CD4-positive, alpha-beta T cell (primary cell): ENCODE measurements around the gene BPIFB1. TPM values are rescaled to one million over a fixed set of nuclear protein-coding genes. Genes with fewer than 3 reads are reported as not detected.

Source experiments
- ATAC-seq: fragments of 200-7000 bp; cut with Tn5 transposase; one replicate; pipeline ENCODE4 v1.10.0; 2022; ENCODE audit warnings: mild to moderate bottlenecking; ENCODE audit not compliant: poor library complexity
- CTCF ChIA-PET: fragments of 350-600 bp; sonication (Branson Sonifier 250); formaldehyde crosslinking; loops from one replicate; lab custom pipeline; 2021; ENCODE audit warnings: antibody characterized with exemption, inconsistent platforms; lab: Charles Lee
- POLR2A ChIA-PET: fragments of 350-600 bp; sonication (Branson Sonifier 250); formaldehyde crosslinking; loops from one replicate; lab custom pipeline; 2021; ENCODE audit warnings: antibody characterized with exemption, inconsistent platforms; lab: Charles Lee
- DNase-seq, 14 experiments: peaks; one replicate each; pipeline ENCODE4 v3.0.0-alpha.2; 2013 to 2020; ENCODE audit warnings: mixed read lengths in 2 of 14
- H3K27ac ChIP-seq, 2 donors: one replicate each; pipeline versions ENCODE4 v1.5.1 to v1.7.0; 2013; ENCODE audit warnings: low read length in 2 of 2, low read depth in 1 of 2, mild to moderate bottlenecking in 1 of 2
- H3K27me3 ChIP-seq, 2 experiments: 1 replicate in 1 of 2; 2 replicates in 1 of 2; pipeline versions ENCODE4 v1.6.1 to v1.7.0; 2013; ENCODE audit warnings: low read length in 2 of 2, control low read depth in 1 of 2, mild to moderate bottlenecking in 1 of 2, moderate library complexity in 1 of 2; ENCODE audit not compliant: insufficient read depth in 2 of 2, control insufficient read depth in 1 of 2
- H3K36me3 ChIP-seq: one replicate; pipeline ENCODE4 v1.6.1; 2013; ENCODE audit warnings: low read length, control low read depth; ENCODE audit not compliant: insufficient read depth
- H3K4me1 ChIP-seq: one replicate; pipeline ENCODE4 v1.6.1; 2013; ENCODE audit warnings: low read length, control low read depth; ENCODE audit not compliant: insufficient read depth
- H3K4me3 ChIP-seq: one replicate; pipeline ENCODE4 v1.5.1; 2013; ENCODE audit warnings: mild to moderate bottlenecking, low read length, moderate library complexity
- H3K9me3 ChIP-seq, 2 experiments: 1 replicate in 1 of 2; 2 replicates in 1 of 2; pipeline versions ENCODE4 v1.6.1 to v1.7.0; 2013; ENCODE audit warnings: low read length in 2 of 2, mild to moderate bottlenecking in 2 of 2, control low read depth in 1 of 2, moderate library complexity in 1 of 2; ENCODE audit not compliant: control insufficient read depth in 1 of 2, insufficient read depth in 1 of 2
- H3K27ac Mint-ChIP-seq: one replicate; pipeline ENCODE4 v1.8.0; 2020; ENCODE audit warnings: mixed read lengths
- H3K27me3 Mint-ChIP-seq: one replicate; pipeline ENCODE4 v1.8.0; 2021; ENCODE audit warnings: mixed read lengths
- H3K36me3 Mint-ChIP-seq: one replicate; pipeline ENCODE4 v1.8.0; 2021; ENCODE audit warnings: low read depth, mixed read lengths
- H3K4me1 Mint-ChIP-seq: one replicate; pipeline ENCODE4 v1.8.0; 2021; ENCODE audit warnings: low read depth, mixed read lengths
- H3K4me3 Mint-ChIP-seq: one replicate; pipeline ENCODE4 v1.8.0; 2020; ENCODE audit warnings: mild to moderate bottlenecking, mixed read lengths
- H3K9me3 Mint-ChIP-seq: one replicate; pipeline ENCODE4 v1.8.0; 2020; ENCODE audit warnings: mixed read lengths
- intact Hi-C, 2 experiments: fragments of 100-400 bp; cut with DNase I in 1 of 2; cut with micrococcal nuclease in 1 of 2; formaldehyde crosslinking; loops; one replicate each; pipeline versions ENCODE4 v1.15.1 to v1.9.0; 2023 to 2025; cut with DNase I, micrococcal nuclease
- total RNA-seq, 174 experiments: library from RNA in 2 of 174; stranded (reverse) in 2 of 174; gene quantifications; one replicate each; pipeline ENCODE4 v1.2.3 and lab custom pipeline; 2021 to 2026
- TF ChIP-seq, protein P1 (sequence below): fragments of 200-600 bp; IDR thresholded peaks from one replicate; pipeline ENCODE4 v1.8.0; 2022; ENCODE audit warnings: antibody characterized with exemption, mild to moderate bottlenecking

BPIFB1 gene
- total RNA-seq, 2 experiments from 2014 or later = not detected

DNA sequence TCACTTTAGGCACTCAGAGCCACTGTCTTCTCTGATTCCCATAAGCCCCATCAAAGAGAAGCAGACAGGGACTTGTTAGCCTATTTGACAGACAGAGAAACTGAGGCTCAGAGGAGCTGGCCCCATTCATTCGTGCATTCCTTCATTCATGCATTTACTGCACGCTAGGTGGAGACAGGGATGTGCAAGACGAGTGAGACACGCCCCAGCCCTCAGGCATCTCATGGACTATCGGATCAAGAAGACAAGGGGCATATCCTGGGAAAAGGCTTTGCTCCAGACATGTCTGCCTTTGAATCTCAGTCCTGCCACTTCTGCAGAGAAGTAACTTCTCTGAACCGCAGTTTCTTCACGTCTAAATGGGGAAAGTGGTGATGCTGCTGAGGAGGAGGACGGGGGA lies 54.1 kb downstream of the BPIFB1 start:
- no peaks in the 10 kb centered on the region for H3K27me3 Mint-ChIP-seq
- ChIA-PET CTCF (no interaction called here), POLR2A (no interaction called here)
- no peak for ATAC-seq
- H3K27ac Mint-ChIP-seq = no peak overlapping the region
- intact Hi-C loops = no loop called here
- H3K9me3 Mint-ChIP-seq = no peaks in the 10 kb centered on the region
- TF ChIP-seq, protein P1, sequence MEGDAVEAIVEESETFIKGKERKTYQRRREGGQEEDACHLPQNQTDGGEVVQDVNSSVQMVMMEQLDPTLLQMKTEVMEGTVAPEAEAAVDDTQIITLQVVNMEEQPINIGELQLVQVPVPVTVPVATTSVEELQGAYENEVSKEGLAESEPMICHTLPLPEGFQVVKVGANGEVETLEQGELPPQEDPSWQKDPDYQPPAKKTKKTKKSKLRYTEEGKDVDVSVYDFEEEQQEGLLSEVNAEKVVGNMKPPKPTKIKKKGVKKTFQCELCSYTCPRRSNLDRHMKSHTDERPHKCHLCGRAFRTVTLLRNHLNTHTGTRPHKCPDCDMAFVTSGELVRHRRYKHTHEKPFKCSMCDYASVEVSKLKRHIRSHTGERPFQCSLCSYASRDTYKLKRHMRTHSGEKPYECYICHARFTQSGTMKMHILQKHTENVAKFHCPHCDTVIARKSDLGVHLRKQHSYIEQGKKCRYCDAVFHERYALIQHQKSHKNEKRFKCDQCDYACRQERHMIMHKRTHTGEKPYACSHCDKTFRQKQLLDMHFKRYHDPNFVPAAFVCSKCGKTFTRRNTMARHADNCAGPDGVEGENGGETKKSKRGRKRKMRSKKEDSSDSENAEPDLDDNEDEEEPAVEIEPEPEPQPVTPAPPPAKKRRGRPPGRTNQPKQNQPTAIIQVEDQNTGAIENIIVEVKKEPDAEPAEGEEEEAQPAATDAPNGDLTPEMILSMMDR = no peak
- H3K4me1 Mint-ChIP-seq = no peaks in the 10 kb centered on the region
- Histone ChIP-seq H3K4me1 (no peaks in the 10 kb centered on the region), H3K9me3 (no peaks in the 10 kb centered on the region), H3K36me3 (no peaks in the 10 kb centered on the region), H3K4me3 (no peak overlapping the region), H3K27ac (no peak overlapping the region), H3K27me3 (no peaks in the 10 kb centered on the region)
- H3K4me3 Mint-ChIP-seq = no peak overlapping the region
- H3K36me3 Mint-ChIP-seq = no peaks in the 10 kb centered on the region
- DNase-seq = no peak

DNA sequence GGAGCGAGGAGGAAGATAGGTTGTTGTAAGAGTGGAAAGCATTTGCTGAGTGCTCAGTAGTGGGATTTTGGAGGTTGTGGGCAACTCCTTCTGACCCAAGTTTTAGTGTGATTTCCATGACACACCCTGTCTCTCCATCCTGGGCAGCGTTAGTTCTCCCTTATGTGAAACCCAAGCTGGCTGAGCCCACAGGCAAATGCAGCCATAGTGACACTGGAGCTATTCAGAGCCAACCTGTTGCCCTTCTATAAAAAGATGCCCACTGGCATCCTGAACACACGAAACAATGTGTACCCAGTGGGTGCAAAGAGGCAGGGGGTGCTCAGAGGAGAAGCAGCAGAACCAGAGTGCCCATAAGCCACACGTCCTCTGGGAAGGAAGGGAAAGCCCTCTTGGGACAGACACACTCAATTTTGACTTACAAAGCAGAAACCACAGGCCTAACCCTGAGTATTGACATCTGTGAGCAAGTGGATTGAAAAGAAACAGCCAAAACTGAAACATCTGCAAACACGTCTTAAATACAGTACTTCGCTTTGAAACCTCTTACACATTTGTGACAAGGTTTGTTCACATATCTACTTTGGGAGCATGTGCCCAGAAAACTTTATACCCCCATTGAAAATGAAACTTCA lies 54.6 kb downstream of the BPIFB1 start:
- TF ChIP-seq, protein P1 = no peak
- no peaks in the 10 kb centered on the region for H3K27me3 ChIP-seq
- H3K36me3 Mint-ChIP-seq = no peaks in the 10 kb centered on the region
- H3K4me3 ChIP-seq = no peak overlapping the region
- no peak overlapping the region for H3K27ac ChIP-seq
- DNase-seq = no peak
- CTCF ChIA-PET = no interaction called here
- intact Hi-C loops = no loop called here
- H3K4me1 Mint-ChIP-seq = no peaks in the 10 kb centered on the region
- no peaks in the 10 kb centered on the region for H3K27me3 Mint-ChIP-seq
- no peak for ATAC-seq
- H3K4me1 ChIP-seq = no peaks in the 10 kb centered on the region
- no peaks in the 10 kb centered on the region for H3K9me3 Mint-ChIP-seq
- H3K36me3 ChIP-seq = no peaks in the 10 kb centered on the region
- H3K9me3 ChIP-seq = no peaks in the 10 kb centered on the region
- POLR2A ChIA-PET = no interaction called here
- no peak overlapping the region for H3K27ac Mint-ChIP-seq
- no peak overlapping the region for H3K4me3 Mint-ChIP-seq

DNA sequence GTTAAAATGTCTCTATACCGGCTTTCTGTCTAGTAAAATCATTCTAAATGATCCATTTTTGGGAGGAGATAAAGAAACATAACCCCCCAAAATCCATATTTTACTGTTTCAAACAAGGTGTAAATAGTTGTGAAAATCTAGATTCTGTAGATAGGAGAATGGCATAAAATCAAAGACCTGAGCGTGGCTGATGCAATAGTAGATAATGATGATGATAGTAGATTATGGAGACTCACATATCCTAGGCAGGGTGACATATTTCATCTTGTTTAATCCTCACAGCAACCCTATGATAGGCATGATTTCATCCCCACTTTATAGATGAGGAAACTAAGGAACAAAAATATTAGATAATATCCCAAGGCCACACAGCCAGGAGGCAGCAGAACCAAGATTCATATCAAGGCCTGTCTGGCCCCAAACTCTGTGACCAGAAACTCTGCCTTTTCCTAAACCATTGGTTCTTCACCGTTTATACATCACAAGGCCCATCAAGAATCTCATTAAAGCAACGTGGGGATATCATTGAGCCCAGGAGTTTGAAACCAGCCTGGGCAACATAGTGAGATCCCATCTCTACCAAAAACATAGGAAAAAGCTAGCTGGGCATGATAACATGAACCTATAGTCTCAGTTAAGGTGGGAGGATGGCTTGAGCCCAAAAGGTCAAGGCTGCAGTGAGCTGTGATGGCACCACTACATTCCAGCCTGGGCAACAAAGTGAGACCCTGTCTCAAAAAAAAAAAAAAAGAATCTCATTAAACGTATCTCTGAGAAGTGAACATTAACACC lies 55.6 kb downstream of the BPIFB1 start:
- Histone ChIP-seq H3K9me3 (no peaks in the 10 kb centered on the region), H3K27ac (no peak overlapping the region), H3K4me1 (no peaks in the 10 kb centered on the region), H3K4me3 (no peak overlapping the region), H3K36me3 (no peaks in the 10 kb centered on the region), H3K27me3 (no peaks in the 10 kb centered on the region)
- TF ChIP-seq, protein P1 = no peak
- Mint-ChIP-seq H3K4me1 (no peaks in the 10 kb centered on the region), H3K4me3 (no peak overlapping the region), H3K9me3 (no peaks in the 10 kb centered on the region), H3K36me3 (no peaks in the 10 kb centered on the region), H3K27me3 (no peaks in the 10 kb centered on the region), H3K27ac (no peak overlapping the region)
- CTCF ChIA-PET = no interaction called here
- no peak for DNase-seq
- intact Hi-C loops = no loop called here
- ATAC-seq = no peak
- POLR2A ChIA-PET = no interaction called here
